Ureter (tissue), 1 donor: Measurements from ENCODE around the gene ITPRIPL1. TPM values are rescaled to one million over a fixed set of nuclear protein-coding genes. Genes with fewer than 3 reads are reported as not detected.
"Not testable (repeated sequence)": the region's sequence is repeated elsewhere in the genome, so short reads cannot be mapped to it uniquely, and the experiment has no call there.

Experiments
- DNase-seq: peaks from one replicate; pipeline ENCODE4 v3.0.0-alpha.2; 2020; ENCODE audit warnings: low spot score
- total RNA-seq: library from RNA; stranded (reverse); gene quantifications from one replicate; pipeline ENCODE4 v1.2.4, GENCODE V29; 2023
- donor health status: DM: yes; HTN: yes; CAD: no.

The ITPRIPL1 gene, protein sequence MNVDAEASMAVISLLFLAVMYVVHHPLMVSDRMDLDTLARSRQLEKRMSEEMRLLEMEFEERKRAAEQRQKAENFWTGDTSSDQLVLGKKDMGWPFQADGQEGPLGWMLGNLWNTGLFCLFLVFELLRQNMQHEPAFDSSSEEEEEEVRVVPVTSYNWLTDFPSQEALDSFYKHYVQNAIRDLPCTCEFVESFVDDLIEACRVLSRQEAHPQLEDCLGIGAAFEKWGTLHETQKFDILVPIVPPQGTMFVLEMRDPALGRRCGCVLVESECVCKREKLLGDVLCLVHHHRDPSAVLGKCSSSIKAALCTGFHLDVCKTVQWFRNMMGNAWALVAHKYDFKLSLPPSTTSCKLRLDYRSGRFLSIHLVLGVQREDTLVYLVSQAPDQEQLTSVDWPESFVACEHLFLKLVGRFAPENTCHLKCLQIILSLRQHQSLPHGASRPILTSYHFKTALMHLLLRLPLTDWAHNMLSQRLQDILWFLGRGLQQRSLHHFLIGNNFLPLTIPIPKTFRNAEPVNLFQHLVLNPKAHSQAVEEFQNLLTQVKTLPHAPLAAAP
- total RNA-seq, result 1.7 TPM

GRCh38 chr2:96325041-96325883 lies at the start of gene ITPRIPL1:
ITPRIPL1 (plus strand) TSS chr2:96325317; CDS start chr2:96325840, 523 bp downstream.
- no peak for DNase-seq

DNA sequence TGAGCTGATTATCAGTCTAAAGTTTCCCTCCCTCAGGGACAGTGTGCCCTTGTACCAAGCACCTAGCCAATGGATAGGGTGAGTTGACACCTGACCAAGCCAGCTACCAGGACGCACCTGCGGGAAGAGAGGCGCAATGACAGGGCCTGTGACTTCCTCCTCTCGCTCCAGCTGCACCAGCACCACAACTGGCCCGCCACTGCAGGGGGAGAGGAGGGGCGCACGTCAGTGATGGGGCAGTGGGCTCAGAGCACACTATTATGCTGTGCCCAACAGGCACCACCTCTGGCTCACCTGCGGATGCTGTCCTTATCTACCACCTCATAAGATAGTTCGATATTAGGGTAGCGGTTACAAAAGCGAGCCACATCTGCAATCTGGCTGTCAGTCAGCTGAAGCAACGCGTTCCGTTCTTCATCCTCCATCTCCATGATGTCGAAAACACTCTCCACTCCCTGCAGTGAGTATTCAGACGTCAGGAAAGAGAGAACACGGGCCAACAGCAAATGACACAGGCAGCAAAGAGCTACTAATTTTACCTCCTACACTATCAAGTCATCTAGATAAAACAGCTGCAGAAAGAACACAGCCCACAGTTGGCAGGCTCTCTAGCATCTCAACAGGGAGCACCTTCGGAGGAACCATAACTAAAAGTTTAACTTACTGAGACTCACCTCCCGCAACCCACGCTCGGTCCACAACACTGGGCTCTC lies 48.2 kb upstream of the ITPRIPL1 start:
- DNase-seq, result no peak

DNA sequence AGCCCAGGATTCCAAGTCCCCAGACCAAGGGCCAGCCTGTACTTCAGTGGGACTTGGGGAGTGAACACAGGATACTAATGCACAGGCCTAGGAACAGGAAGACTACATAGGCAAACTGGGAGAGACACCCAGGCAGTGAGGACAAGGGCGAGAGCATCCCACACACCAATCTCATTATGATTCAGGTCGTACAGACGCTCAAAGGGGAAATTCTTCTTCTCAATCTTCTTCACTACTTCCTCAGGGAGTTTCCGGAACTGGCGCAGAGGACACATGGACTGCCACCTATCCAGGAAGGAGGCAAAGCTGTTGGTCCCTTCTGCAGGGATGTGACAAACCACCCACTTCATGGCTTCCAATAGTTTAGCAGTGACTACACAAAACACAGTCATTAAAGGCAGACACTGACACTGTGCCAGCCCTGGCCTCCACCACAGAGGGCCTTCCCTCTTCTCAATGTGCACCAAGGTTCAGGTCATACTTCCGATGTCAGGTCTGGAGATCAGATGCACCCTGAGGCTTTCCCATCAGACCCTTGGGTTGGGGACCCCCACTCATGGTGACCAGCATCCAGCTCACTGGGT lies 37.8 kb upstream of the ITPRIPL1 start:
- DNase-seq, result no peak

- no peak for DNase-seq
Observed at GRCh38 chr2:96291751-96292150, 33.4 kb upstream of the ITPRIPL1 start.

DNA sequence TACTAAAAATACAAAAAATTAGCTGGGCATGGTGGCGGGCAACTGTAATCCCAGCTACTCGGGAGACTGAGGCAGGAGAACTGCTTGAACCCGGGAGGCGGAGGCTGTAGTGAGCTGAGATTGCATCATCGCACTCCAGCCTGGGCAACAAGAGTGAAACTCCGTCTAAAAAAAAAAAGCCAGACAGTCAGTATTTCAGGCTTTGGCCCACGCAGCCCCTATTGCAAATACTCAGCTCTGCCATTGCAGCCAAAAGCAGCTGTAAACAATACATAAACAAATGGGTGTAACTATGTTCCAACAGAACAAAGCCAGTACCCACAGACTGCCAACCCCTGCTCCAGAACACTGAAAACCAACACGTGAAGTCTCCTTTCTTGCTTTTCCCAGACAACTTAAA lies 30.8 kb upstream of the ITPRIPL1 start:
- DNase-seq, result not testable (repeated sequence)

DNA sequence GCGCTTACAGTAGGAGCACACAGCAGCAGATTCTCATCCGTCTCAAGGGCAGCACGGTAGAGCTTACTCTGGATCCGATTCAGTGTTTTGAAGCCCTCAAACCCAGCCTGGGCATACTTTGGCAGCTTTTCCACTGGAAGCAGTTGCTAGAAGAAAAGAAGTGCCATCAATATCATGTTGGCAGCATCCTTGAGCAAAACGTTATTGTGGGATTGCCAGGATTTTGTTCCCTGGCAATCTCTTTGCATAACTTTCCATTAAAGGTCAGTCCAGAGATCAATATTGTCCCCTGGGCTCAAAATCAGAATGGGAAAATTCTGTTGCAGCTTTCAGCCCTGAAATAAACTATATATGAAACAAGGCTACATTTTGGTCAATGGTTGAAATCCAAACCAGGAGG lies 28.2 kb upstream of the ITPRIPL1 start:
- DNase-seq, result no peak

DNA sequence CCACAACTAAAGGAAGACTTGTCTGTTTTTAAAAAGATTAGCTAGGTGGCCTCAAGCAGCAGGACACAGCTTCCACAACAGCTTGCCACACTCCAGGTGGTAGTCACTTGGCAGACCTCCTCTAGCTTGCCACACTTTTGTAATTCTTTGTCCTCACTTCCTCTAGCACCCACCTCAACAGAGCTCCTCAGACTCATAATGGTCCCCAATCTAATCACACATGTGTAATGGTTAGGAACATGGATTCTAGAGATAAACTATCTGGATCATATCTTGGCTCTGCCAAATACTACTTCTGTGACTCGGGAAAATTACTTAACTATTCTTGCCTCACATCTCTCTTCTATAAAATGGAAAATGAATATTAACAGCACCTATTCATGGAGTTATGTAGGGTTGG lies 23.3 kb upstream of the ITPRIPL1 start:
- DNase-seq, result no peak

- DNase-seq, result no peak
Observed at GRCh38 chr2:96304606-96305005, 20.5 kb upstream of the ITPRIPL1 start.

GRCh38 chr2:96305091-96305978 lies 19.8 kb upstream of the ITPRIPL1 start, which contains the start of gene SNRNP200:
SNRNP200 (minus strand) TSS chr2:96305546; CDS start chr2:96305437, 109 bp downstream.
- DNase-seq, result peak; percentile 89

- DNase-seq, result no peak
Observed at GRCh38 chr2:96305979-96306308, 19.2 kb upstream of the ITPRIPL1 start.

DNA sequence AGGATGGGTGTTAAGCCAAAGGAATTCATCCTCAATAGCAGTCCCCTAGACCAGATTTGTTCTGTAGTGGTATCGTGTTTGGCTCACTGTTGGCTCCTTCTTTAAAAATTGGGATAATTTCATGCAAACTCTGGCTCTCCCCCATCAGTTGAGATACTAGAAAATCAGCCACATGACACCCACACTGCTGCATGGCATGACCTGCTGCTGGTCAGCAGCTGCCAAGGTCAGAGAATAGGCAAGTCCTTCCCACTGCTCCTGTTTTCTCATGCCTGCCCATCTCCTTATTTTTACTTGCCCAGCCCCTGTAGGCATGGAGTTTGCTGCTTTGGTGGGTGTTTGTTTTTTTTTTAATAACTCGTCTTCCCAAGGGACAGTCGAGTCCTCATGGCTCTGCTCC lies 18.7 kb upstream of the ITPRIPL1 start:
- DNase-seq, result no peak

- no peak for DNase-seq
Observed at GRCh38 chr2:96308248-96308647, 16.9 kb upstream of the ITPRIPL1 start.

DNA sequence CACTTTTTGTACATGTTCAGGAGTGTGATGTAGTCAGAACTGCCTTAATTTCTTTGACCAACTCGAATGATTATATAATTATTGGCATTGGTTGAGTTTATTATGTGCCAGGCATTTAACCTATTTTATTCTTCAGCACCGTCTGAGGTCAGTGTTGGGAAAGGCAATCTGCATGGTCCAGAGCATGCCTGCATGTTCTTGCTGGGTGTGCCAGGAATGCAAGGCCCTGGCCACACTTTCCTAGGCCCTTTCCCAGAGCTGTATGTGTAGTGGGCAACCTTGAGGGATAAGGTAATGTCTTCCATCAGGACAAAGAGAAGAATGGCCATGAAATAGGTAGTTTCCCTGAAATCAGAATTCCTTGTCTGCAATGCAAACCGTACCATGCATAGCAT lies 10.1 kb upstream of the ITPRIPL1 start:
- no peak for DNase-seq

GRCh38 chr2:96315400-96316071 lies 9.6 kb upstream of the ITPRIPL1 start:
- DNase-seq, result no peak

- DNase-seq, result no peak
Observed at GRCh38 chr2:96316999-96317398, 8.1 kb upstream of the ITPRIPL1 start.

GRCh38 chr2:96317584-96317997 lies 7.5 kb upstream of the ITPRIPL1 start:
- no peak for DNase-seq

GRCh38 chr2:96318723-96319122 lies 6.4 kb upstream of the ITPRIPL1 start:
- DNase-seq, result no peak

DNA sequence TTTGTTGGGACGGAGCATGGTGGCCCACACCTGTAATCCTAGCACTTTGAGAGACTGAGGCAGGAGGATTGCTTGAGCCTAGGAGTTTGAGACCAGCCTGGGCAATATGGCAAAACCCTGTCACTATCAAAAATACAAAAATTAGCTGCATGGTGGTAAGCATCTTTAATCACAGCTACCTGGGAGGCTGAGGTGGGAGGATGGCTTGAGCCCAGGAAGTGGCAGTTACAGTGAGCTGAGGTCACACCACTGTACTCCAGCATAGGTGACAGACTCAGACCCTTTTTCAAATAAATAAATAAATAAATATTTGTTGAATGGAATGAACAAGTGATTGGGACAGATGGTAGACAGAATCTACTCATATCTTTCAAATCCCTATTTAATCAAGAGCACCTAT lies 5.7 kb upstream of the ITPRIPL1 start:
- DNase-seq, result no peak

DNA sequence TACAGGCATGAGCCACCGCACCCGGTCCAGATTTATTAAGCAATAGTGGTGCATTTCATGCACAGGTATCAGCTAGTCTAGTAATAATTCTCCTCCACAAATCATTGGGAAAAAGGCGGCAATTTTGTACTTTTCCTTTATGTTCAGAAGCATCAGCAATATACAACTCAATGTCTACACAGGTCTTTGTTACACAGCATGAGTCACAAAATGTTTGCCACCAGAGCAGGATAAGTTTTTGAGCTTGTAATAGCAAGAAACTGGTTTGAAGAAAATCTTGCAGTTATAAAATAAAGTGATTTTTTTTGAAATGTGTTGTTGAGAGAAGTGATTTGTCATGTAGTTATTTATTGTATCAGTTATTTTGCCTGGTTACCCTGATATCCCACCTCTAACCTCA lies 4.8 kb upstream of the ITPRIPL1 start:
- no peak for DNase-seq
